Kidney epithelial cell (primary cell): ENCODE results near the gene MLST8. TPM values are rescaled to one million over a fixed set of nuclear protein-coding genes. Genes with fewer than 3 reads are reported as not detected.
"Not testable (repeated sequence)": the region's sequence is repeated elsewhere in the genome, so short reads cannot be mapped to it uniquely, and the experiment has no call there.

Experiments used
- DNase-seq: peaks from one replicate; pipeline ENCODE4 v3.0.0-alpha.2; 2010; ENCODE audit warnings: low read depth
- H3K27me3 ChIP-seq: 2 replicates; pipeline ENCODE4 v1.6.0; 2011; ENCODE audit warnings: low read length; ENCODE audit not compliant: control insufficient read depth, insufficient read depth
- H3K36me3 ChIP-seq: 2 replicates; pipeline ENCODE4 v1.5.1; 2011; ENCODE audit warnings: low read length; ENCODE audit not compliant: control insufficient read depth, insufficient read depth
- H3K4me3 ChIP-seq: 2 replicates; pipeline ENCODE4 v1.5.1; 2011; ENCODE audit warnings: low read depth, mild to moderate bottlenecking, control low read depth, low read length
- total RNA-seq: library from RNA; depleted of rRNA; stranded (reverse); fragments of >200 nt; gene quantifications from 2 replicates; pipeline ENCODE4 v1.2.3, GENCODE V29; 2015
- TF ChIP-seq, protein P1 (sequence below): IDR thresholded peaks from 2 replicates; pipeline ENCODE4 v1.5.1; 2011; ENCODE audit warnings: mild to moderate bottlenecking, moderate library complexity, low read length, control low read depth, inconsistent platforms; ENCODE audit not compliant: insufficient read depth, poor library complexity, severe bottlenecking

Gene MLST8
- total RNA-seq, 1 donor from 2014 or later = 77.2 TPM

DNA sequence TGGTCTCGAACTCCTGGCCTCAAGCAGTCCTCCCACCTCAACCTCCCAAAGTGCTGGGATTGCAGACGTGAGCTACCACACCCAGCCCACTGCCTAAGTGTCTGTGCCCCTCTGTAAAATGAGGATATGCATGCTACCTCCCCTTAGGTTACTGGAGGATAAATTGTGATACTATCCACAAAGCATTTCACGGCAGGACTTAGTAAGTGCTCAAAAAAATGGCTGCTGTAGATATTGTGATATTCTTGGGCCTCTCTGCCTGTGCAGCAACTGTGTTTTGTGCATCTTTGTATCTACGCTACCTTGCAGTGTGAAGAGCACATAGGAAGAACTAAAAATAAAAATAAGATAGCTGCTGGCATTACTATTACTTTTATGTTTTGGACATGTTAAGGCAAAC is 7.0 kb upstream of the MLST8 start:
- no peak for DNase-seq
- TF ChIP-seq, protein P1, sequence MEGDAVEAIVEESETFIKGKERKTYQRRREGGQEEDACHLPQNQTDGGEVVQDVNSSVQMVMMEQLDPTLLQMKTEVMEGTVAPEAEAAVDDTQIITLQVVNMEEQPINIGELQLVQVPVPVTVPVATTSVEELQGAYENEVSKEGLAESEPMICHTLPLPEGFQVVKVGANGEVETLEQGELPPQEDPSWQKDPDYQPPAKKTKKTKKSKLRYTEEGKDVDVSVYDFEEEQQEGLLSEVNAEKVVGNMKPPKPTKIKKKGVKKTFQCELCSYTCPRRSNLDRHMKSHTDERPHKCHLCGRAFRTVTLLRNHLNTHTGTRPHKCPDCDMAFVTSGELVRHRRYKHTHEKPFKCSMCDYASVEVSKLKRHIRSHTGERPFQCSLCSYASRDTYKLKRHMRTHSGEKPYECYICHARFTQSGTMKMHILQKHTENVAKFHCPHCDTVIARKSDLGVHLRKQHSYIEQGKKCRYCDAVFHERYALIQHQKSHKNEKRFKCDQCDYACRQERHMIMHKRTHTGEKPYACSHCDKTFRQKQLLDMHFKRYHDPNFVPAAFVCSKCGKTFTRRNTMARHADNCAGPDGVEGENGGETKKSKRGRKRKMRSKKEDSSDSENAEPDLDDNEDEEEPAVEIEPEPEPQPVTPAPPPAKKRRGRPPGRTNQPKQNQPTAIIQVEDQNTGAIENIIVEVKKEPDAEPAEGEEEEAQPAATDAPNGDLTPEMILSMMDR = no peak
- H3K36me3 ChIP-seq = no peaks in the 10 kb centered on the region
- peaks cover 50% of the 10 kb centered on the region for H3K27me3 ChIP-seq
- H3K4me3 ChIP-seq = no peak overlapping the region

DNA sequence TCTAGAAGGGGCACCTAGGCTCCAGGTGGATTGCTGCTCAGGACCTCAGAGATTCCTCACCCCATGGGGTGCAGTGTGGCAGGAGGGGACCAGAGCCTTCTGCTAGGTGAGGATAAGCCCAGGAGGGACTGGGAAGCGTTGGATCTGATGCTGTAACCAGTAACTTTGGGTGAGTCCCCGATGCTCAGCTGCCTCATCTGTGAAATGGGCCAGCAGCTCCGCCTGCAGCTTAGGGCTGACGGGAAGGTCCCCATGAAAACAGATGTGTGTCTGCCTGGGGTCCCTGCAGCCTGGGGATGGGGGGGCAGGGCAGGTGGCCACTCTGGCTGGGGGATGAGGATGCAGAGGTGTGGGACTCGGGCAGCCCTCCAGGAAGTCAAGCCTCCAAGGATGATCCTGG is 6.2 kb upstream of the MLST8 start:
- Histone ChIP-seq H3K4me3 (no peak overlapping the region), H3K27me3 (peaks cover 49% of the 10 kb centered on the region), H3K36me3 (no peaks in the 10 kb centered on the region)
- TF ChIP-seq, protein P1 = no peak
- DNase-seq = no peak

DNA sequence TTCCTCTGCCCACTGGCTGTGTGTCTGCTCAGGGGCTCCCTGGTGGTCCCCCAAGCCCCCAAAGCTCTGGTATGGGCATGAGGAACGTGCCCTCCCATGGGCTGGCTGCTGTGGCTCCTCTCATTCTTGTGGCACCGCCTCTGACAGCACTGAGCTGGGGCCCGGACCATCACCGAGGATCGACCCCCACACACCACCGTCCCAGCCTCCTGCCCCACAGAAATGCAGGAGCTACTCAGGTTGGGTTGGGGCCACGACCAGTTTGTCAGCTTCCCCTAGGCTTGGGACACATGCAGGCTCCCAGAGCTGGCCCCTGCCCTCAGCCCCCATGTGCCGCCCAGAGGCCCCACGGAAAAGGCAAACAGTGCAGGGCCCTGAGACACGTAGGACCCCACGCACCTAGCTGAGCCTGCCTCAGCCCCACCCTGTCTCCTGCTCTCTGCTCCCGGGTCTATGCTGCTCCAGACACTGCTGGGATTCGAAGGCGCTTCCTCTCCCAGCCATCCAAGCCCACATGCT is 5.6 kb upstream of the MLST8 start:
- DNase-seq = no peak
- Histone ChIP-seq H3K36me3 (no peaks in the 10 kb centered on the region), H3K27me3 (peaks cover 43% of the 10 kb centered on the region), H3K4me3 (no peak overlapping the region)
- TF ChIP-seq, protein P1 = no peak

DNA sequence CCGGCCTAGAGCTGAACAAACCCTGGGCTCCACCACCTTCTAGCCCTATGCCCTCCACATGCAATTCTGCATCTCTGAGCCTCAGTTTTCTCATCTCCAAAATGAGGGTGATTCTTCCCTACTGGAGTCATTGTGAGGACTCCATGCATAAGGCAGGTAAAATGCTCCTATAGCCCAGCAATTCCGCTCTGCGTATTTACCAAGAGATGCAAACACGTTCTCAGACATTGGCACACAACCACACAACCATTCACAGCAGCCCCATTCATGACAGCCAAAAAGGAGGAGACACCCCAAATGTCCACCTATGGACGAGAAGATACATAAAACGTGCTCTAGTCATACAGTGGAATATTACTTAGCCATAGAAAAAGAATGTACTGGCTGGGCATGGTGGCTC is 4.9 kb upstream of the MLST8 start:
- H3K27me3 ChIP-seq = peaks cover 37% of the 10 kb centered on the region
- no peak overlapping the region for H3K4me3 ChIP-seq
- DNase-seq = no peak
- no peaks in the 10 kb centered on the region for H3K36me3 ChIP-seq
- TF ChIP-seq, protein P1 = no peak

DNA sequence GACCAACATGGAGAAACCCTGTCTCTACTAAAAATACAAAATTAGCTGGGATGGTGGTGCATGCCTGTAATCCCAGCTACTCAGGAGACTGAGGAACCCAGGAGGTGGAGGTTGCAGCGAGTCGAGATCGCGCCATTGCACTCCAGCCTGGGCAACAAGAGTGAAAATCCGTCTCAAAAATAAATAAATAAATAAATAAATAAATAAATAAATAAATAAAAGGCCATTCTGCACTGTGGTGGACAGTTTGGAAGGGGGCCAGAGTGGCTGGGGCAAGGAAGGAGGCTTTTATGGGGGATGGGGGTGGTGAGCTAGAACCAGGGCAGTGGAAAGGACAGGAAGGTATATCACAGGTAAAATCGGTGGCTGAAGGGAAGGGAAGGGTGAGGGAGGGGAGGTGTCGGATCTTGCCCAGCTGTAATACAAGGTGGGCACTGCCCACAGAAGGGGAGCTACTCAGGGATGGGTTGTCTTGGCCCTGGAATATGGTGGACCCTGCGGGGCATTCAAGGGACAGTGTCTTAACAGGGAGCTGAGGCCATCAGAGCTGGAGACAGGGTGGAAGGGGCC is 2.0 kb upstream of the MLST8 start:
- H3K27me3 ChIP-seq = peaks cover 18% of the 10 kb centered on the region
- H3K36me3 ChIP-seq, DNase-seq, H3K4me3 ChIP-seq: not testable (repeated sequence)

DNA sequence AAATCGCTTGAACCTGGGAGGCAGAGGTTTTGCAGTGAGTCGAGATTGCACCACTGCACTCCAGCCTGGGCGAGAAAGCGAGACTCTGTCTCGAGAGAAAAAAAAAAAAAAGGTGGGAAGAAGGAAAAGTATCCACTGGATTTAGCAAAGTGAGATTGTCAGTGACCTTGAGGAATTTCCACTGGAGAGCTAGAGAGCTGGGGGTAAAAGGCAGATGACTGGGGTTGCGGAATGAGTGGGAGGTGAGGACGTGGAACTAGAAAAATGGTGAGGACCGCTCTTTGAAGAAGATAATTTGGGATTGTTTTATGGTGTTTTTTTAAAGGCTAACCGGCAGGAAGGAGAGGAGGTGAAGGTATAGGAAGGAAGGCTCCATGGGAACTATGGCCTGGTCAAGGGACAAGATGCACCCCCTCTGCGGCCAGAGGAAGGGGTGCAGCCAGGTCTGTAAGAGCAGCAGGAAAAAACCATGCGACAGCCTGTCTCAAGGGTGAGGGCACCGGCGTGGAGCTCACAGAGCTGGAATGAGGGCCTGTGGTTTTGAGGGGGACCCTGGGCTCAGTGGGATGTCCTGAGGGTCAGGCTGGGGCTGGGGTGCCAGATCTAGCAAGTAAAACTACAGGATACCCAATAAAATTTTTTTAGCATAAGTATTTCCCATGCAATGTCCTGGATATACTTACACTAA is 694 bp upstream of the MLST8 start:
- DNase-seq = no peak
- Histone ChIP-seq H3K36me3 (no peaks in the 10 kb centered on the region), H3K4me3 (peak overlapping the region; percentile 83), H3K27me3 (peaks cover 7% of the 10 kb centered on the region)
- TF ChIP-seq, protein P1 = no peak
